GM19397 (cell line): ENCODE measurements around the gene EBI3.
"Not testable (repeated sequence)": the region's sequence is repeated elsewhere in the genome, so short reads cannot be mapped to it uniquely, and the experiment has no call there.

ENCODE experiments used
- ATAC-seq: cut with Tn5 transposase; IDR thresholded peaks from one replicate; pipeline ENCODE4 v1.9.1; 2021; ENCODE audit warnings: mild to moderate bottlenecking, moderate library complexity; ENCODE audit not compliant: unreplicated experiment

EBI3 gene

DNA sequence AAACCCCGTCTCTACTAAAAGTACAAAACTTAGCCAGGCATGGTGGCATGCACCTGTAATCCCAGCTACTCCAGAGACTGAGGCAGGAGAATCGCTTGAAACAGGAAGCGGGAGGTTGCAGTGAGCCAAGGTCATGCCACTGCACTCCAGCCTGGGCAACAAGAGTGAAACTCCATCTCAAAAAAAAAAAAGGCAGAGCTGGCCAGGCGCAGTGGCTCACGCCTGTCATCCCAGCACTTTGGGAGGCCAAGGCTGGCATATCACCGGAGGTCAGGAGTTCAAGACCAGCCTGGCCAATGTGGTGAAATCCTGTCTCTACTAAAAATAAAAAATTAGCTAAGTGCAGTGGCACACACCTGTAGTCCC lies 45.0 kb downstream of the EBI3 start:
- not testable (repeated sequence) for ATAC-seq

DNA sequence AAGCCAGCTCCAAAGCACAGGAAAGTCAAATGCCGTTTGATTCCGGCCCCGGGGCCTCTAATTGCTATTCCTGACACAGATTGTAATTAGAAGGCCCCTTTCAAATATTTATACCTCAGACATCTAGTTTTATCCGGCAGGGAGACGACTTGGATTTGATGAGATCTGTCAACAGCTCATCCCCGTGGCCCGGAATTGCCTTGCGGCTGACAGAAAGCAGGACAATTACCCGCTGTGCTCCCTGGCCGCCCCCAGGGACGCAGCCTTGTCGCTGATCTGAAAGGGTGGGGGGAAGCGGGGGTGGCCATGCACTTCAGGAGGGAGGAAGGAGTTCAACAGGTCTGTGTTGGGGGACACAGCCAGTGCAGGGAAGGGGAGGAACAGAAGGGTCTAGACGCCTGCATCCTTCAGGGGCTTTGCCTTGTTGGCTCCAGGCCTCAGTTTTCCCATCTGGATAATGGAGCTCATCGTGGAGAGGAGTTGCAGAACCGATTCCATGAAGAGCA lies 47.9 kb downstream of the EBI3 start:
- ATAC-seq = no peak

DNA sequence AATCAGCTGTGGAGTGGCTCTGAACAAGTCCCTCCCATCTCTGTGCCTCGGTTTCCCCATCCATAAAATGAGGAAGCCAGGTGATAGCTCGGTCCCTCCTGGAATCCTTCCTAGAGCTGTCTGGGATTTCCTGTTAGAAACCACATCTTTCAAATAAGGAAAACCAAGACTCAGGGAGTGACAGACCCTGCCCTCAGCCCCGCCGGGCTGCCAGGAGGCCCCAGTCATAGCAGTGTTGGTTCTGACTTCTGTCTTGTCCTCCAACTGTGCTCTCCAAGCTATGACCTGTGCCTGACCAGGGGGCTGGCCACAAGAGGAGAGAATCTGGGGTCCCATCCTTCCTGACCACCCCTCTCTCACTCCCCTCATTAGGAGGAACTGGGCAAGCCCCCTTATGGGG lies 48.7 kb downstream of the EBI3 start:
- ATAC-seq = no peak

DNA sequence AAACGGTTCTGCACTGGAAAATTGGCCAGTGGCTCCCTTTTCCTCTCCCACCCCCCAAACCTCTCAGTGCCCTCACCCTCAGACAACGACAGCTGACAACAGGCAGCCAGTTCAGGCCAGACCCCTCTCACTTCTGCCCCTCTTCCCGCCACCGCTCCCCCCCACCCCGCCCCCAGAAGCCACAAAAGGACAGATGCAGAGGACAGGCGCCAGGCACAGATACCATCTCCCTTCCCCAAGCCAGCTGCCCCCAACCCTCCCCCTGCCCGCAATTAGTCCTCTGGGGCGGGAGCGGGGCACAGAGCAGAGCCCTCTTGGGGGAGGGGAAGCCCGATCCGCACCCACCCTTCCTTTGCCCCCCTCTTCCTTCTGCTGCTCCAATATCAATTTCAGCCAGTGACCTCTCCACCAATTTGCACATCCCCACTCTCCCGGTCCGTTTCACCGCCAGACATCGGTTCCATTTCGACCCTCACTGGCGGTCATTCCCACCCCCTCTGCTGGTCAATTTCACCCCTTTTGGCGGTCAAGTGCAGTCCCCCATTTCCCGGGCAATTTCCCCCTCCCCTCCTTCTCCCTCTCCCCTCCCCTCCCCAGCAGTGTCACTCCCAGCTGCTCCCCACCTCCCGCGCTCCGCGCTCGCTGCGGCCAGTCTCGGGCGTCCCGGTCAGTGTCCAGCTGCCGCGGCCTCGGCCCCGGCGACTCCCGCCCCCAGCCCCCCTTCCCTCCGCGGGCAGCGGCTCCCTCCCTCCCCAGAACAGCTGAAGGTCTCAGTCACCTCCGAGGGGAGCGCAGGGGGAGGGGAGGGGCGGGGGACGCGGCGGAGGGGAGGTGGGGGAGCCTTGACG lies 49.3 kb downstream of the EBI3 start, which contains the start of gene SHD:
TSS of gene SHD (plus strand) at position 848 of the 848 bp plus-strand sequence. CDS start 798 bp downstream, outside the sequence.
- ATAC-seq = no peak

DNA sequence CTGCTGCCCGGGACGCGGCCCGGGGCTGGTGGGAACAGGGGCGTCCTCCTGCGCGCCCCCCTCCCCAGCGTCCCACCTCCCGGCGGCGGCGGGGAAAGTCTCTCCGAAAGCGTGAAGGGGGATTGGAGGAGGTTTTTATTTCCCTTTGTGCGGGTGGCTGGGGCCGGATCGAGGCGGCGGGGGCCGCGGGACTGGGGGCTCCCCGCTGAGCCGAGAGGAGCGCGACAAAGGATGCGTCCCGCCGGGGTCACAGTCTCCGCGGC lies 49.9 kb downstream of the EBI3 start:
- ATAC-seq = no peak

DNA sequence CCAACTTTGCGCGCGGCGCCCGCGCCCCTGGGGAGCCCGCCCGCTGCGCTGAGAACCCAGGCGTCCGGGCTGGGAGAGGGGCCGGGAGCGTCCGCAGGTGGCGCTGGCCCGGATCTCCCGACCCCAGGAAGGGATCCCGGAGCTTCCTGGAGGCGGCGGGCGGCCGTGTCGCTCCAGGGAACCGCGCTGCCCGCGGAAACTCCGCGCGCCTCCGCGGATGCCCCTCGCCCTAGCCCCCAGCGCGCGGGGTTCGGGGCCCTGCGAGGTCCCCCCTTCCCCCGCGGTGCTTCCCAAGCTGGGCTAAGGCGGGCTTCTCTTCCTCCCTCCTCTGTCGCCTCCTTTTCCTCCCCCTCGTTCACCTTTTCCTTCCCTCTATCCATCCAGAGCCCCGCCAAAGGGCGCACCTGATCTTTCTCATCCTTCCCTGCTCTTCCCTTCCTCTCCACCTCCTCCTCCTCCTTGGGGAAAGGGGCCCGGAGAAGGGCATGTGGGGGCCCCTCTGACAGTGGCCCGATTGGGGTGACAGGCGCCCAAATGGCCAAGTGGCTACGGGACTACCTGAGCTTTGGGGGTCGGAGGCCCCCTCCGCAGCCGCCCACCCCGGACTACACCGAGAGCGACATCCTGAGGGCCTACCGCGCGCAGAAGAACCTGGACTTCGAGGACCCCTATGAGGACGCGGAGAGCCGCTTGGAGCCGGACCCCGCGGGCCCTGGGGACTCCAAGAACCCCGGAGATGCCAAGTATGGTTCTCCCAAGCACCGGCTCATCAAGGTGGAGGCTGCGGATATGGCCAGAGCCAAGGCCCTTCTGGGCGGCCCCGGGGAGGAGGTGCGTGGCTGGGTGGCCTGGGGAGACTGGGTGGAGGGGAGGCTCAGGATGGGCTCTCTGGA lies 50.5 kb downstream of the EBI3 start:
- ATAC-seq = no peak

DNA sequence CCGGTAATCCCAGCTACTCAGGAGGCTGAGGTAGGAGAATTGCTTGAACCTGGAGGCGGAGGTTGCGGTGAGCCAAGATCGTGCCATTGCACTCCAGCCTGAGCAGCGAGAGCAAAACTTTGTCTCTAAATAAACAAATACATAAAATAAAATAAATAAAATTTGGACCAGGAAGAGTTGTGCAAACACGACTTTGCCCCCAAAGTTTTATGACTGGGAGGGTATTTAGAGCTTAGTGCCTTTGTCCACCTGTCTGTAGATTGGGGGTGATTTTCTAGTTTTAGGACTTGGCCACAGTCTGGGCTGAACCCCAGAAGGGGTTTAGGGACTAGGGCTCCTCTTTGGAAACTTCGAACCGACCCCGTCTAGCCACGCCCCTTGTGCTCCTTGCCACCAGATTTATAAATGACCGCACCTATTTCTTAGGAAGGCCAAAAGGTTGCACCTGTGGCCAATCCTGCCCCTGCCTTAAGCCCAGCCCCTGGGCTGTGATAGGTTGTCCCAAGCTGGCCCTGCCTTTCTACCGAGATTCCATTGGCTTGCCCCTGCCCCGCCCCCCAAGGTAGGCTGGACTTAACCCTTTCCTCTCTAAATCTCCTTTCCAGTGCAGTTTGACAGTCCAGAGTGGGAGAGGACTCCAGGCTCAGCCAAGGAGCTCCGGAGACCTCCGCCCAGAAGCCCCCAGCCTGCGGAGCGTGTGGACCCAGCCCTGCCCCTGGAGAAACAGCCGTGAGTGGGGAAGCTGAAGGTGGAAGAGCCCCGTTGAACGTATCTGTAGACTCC lies 55.0 kb downstream of the EBI3 start:
- ATAC-seq = no peak

DNA sequence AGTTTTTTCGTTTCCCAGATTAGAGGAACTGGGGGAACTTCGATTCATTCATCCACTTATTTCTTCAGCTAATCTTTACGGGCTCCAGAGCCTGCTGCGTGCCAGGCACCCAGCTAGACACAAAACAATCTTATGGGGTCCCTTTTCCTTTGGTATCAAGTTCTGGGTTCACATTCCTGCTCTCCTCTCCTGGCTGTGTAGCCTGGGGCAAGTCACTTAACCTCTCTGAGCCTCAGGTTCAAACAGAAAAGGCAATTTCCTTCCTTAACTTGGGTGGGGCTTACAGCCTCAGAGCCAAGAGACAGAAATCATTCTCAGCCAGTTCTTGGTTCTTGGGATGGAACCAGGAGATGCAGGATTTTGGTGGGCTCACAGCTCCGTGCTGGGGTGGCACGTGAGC lies 55.7 kb downstream of the EBI3 start:
- no peak for ATAC-seq

DNA sequence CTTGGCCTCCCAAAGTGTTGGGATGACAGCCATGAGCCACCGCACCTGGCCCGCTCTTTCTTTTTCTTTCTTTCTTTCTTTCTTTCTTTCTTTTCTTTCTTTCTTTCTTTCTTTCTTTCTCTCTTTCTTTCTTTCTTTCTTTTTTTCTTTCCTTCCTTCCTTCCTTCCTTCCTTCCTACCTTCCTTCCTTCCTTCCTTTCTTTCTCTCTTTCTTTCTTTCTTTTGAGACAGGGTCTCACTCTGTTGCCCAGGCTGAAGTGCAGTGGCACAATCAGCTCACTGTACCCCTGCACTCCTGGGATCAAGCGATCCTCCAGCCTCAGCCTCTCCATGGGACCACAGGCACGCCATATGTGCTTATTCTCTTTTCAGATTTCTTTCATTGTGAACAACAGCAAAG lies 56.8 kb downstream of the EBI3 start:
- ATAC-seq = not testable (repeated sequence)
